H7 (cell line): Measurements from ENCODE around the gene FAM76B. TPM values are rescaled to one million over a fixed set of nuclear protein-coding genes. Genes with fewer than 3 reads are reported as not detected.

Experiments used
- DNase-seq: peaks from one replicate; pipeline ENCODE4 v3.0.0; 2012
- H3K27me3 ChIP-seq: 2 replicates; pipeline ENCODE4 v1.6.0; 2011; ENCODE audit warnings: mild to moderate bottlenecking, low read length; ENCODE audit not compliant: control insufficient read depth, insufficient read depth
- H3K36me3 ChIP-seq: replicated peaks from 2 replicates; pipeline ENCODE4 v1.5.1; 2011; ENCODE audit warnings: low read length; ENCODE audit not compliant: control insufficient read depth, insufficient read depth
- H3K4me3 ChIP-seq: 2 replicates; pipeline ENCODE4 v1.5.1; 2011; ENCODE audit warnings: low read depth, mild to moderate bottlenecking, control low read depth, low read length, moderate library complexity; ENCODE audit not compliant: insufficient read depth
- total RNA-seq: library from RNA; depleted of rRNA; stranded (reverse); fragments of >200 nt; shearing (Covaris generic); gene quantifications from 2 replicates; pipeline ENCODE4 v1.2.3, GENCODE V29; 2014

FAM76B gene
- total RNA-seq, 1 experiment from 2014 or later: 25.0 TPM

DNA sequence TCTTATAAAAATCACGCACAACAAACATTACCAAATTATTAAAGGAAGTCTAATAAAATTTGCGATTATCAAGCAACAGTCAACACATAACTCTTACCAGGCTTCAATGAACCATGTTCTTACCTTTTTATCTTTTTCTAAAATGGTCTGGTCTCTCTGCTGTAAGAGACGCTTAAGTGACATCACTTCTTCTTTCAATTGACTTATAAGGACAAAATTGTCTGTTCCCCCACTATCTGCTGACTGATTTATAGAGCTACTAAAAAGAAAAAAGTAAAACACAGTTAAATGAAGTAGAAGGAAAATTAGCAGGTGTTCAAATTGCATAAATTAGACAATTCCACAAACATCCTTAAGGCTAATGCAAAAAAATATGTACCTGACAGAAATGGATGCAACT, 10.9 kb downstream of the FAM76B start:
- no peaks in the 10 kb centered on the region for H3K27me3 ChIP-seq
- H3K36me3 ChIP-seq: peaks cover 16% of the 10 kb centered on the region
- no peak overlapping the region for H3K4me3 ChIP-seq
- no peak for DNase-seq

DNA sequence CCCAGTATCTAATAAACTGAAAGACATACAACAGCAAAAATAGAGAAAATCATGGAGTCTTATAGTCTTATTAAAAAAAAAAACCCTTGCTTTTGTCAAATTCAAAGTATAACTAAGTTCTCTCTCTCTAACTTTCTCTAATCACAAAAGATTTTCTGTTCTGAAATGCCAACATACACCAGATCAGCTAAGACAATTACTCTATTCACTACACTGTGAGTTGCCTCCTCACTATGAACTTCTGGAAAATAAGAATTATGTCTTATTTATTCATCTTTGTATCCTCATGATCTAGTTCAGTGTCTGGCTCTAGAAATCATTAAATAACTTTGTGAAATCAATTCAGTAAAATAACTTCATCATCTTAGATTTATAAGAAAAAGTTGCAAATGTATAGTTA, 12.7 kb downstream of the FAM76B start:
- Histone ChIP-seq H3K36me3 (peaks cover 11% of the 10 kb centered on the region), H3K4me3 (no peak overlapping the region), H3K27me3 (no peaks in the 10 kb centered on the region)
- no peak for DNase-seq

- peaks cover 3% of the 10 kb centered on the region for H3K36me3 ChIP-seq
- DNase-seq: no peak
Measured at GRCh38 chr11:95768521-95768920, 21.1 kb downstream of the FAM76B start.

GRCh38 chr11:95767498-95767897, 22.1 kb downstream of the FAM76B start:
- no peaks in the 10 kb centered on the region for H3K27me3 ChIP-seq
- H3K36me3 ChIP-seq: peaks cover 3% of the 10 kb centered on the region
- H3K4me3 ChIP-seq: no peak overlapping the region
- DNase-seq: no peak

More at GRCh38 chr11:95768521-95768920, 21.1 kb downstream of the FAM76B start:
- Histone ChIP-seq H3K4me3 (no peak overlapping the region), H3K27me3 (no peaks in the 10 kb centered on the region)

- Histone ChIP-seq H3K4me3 (no peak overlapping the region), H3K27me3 (no peaks in the 10 kb centered on the region), H3K36me3 (peaks cover 3% of the 10 kb centered on the region)
- no peak for DNase-seq
Measured at GRCh38 chr11:95766701-95767100, 22.9 kb downstream of the FAM76B start.

- Histone ChIP-seq H3K4me3 (no peak overlapping the region), H3K36me3 (peaks cover 1% of the 10 kb centered on the region; the same call in 1 of the 2 replicates), H3K27me3 (no peaks in the 10 kb centered on the region)
- DNase-seq: peak; percentile 17
Measured at GRCh38 chr11:95764267-95764898, 25.2 kb downstream of the FAM76B start.

DNA sequence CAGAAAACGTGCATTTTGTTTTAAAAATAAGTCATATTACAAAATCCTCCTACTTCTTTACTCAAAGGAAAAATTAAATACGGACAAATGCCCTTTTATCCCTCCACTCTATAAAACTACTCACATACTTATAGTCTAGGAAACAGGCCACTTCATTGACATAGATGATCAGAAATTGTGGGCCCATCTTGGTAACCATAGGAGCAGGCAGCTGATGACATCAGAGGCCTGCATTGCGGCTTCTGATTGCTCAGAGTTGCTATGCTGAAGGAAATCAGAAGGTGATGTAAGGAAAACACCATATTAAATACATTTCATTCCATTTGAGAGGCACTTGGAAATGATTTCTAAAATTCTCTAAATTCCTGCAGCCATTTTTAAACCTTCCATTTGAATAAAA, 27.0 kb downstream of the FAM76B start:
- no peaks in the 10 kb centered on the region for H3K36me3 ChIP-seq
- H3K4me3 ChIP-seq: no peak overlapping the region
- DNase-seq: no peak
- no peaks in the 10 kb centered on the region for H3K27me3 ChIP-seq

DNA sequence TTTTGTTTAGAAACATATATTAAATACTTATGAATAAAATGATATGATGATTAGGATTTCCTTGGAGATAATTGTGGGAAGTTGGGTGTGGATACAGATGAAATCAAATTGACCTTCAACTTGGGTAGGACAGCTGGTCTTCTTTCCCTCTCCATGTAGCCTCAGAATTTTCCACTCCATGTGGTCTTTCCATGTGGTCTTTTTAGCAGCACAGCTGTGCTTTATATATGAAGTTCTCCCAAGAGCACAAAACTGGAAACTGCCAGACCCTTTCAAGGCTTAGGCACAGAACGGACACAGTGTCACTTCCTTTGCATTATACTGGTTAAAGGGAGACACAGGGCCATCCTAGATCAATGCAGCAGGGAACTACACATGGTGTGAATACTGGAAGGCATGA, 28.6 kb downstream of the FAM76B start:
- H3K27me3 ChIP-seq: no peaks in the 10 kb centered on the region
- DNase-seq: no peak
- no peaks in the 10 kb centered on the region for H3K36me3 ChIP-seq
- H3K4me3 ChIP-seq: no peak overlapping the region

GRCh38 chr11:95751515-95751914, 38.1 kb downstream of the FAM76B start:
- no peak for DNase-seq
- Histone ChIP-seq H3K4me3 (no peak overlapping the region), H3K36me3 (no peaks in the 10 kb centered on the region), H3K27me3 (no peaks in the 10 kb centered on the region)

- DNase-seq: no peak
- H3K27me3 ChIP-seq: no peaks in the 10 kb centered on the region
Measured at GRCh38 chr11:95750101-95750500, 39.5 kb downstream of the FAM76B start.

GRCh38 chr11:95739108-95739938, 50.3 kb downstream of the FAM76B start:
- H3K27me3 ChIP-seq: no peaks in the 10 kb centered on the region
- no peak overlapping the region for H3K4me3 ChIP-seq
- DNase-seq: peak; percentile 19
- no peaks in the 10 kb centered on the region for H3K36me3 ChIP-seq

More at GRCh38 chr11:95750101-95750500, 39.5 kb downstream of the FAM76B start:
- Histone ChIP-seq H3K36me3 (no peaks in the 10 kb centered on the region), H3K4me3 (no peak overlapping the region)

DNA sequence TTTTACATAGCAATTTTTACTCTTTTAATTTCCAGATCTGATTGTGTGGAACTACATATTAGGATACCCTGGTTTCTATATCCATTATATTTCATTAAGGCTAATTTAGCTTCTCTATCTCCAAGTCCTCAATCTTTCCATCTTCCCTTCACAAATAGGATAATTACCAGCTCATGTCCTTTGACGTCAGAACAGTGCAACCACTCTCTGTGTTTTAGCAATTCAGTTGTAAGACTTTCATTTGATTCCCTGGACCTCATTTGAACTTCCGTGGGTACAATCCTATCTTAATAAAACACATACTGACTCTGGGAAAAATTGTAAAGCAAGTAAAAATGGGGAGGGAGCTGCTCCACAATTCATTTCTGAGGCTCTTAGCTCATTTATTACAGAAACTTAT, 52.8 kb downstream of the FAM76B start:
- DNase-seq: no peak
- Histone ChIP-seq H3K27me3 (no peaks in the 10 kb centered on the region), H3K4me3 (no peak overlapping the region), H3K36me3 (no peaks in the 10 kb centered on the region)

GRCh38 chr11:95736355-95736754, 53.2 kb downstream of the FAM76B start:
- Histone ChIP-seq H3K4me3 (no peak overlapping the region), H3K36me3 (no peaks in the 10 kb centered on the region), H3K27me3 (no peaks in the 10 kb centered on the region)
- no peak for DNase-seq

- no peak for DNase-seq
- Histone ChIP-seq H3K4me3 (no peak overlapping the region), H3K27me3 (no peaks in the 10 kb centered on the region), H3K36me3 (no peaks in the 10 kb centered on the region)
Measured at GRCh38 chr11:95734009-95734572, 55.5 kb downstream of the FAM76B start.
